ENCODE results near the gene UGT2A2.

- TF ChIP-seq TAF1 (IDR thresholded peaks at IDR 0.05; ENCODE audit: low read depth) (no peak), TEAD4 (IDR thresholded peaks at IDR 0.05) (no peak), ZBTB7A (IDR thresholded peaks at IDR 0.05; ENCODE audit: low read depth) (no peak), REST (IDR thresholded peaks at IDR 0.05; ENCODE audit: low read depth) (no peak), RAD21 (IDR thresholded peaks at IDR 0.05; ENCODE audit: low read depth) (no peak), YY1 (IDR thresholded peaks at IDR 0.05; ENCODE audit: low read depth) (no peak), CREB1 (IDR thresholded peaks at IDR 0.05; ENCODE audit: low read depth) (no peak), CEBPB (IDR thresholded peaks at IDR 0.05) (no peak), TCF12 (IDR thresholded peaks at IDR 0.05; ENCODE audit: low read depth) (no peak), USF1 (IDR thresholded peaks at IDR 0.05) (no peak), EGR1 (IDR thresholded peaks at IDR 0.05) (no peak), EP300 (IDR thresholded peaks at IDR 0.05; ENCODE audit: borderline replicate concordance) (no peak)
These were observed at the start of gene UGT2A2 for GRCh38 chr4:69639542-69639941.
